ENCODE measurements around the gene IMP4. TPM values are rescaled to one million over a fixed set of nuclear protein-coding genes. Genes with fewer than 3 reads are reported as not detected.

IMP4 gene
- total RNA-seq, 2 donors from 2014 or later, result 50.6 to 117 TPM

- no peak for DNase-seq
- H3K9me3 ChIP-seq, result no peaks in the 10 kb centered on the region
- intact Hi-C loops (cut with DNase I), result no loop called here
- H3K4me1 ChIP-seq, result no peaks in the 10 kb centered on the region
- no peak overlapping the region for H3K27ac ChIP-seq
- no peaks in the 10 kb centered on the region for H3K27me3 ChIP-seq
- H3K4me3 ChIP-seq, result no peak overlapping the region
- H3K36me3 ChIP-seq, result no peaks in the 10 kb centered on the region
- no peak overlapping the region for H3K9ac ChIP-seq (ENCODE audit: low read depth in 2 of 2, low read length in 2 of 2)
- TF ChIP-seq, protein P1, sequence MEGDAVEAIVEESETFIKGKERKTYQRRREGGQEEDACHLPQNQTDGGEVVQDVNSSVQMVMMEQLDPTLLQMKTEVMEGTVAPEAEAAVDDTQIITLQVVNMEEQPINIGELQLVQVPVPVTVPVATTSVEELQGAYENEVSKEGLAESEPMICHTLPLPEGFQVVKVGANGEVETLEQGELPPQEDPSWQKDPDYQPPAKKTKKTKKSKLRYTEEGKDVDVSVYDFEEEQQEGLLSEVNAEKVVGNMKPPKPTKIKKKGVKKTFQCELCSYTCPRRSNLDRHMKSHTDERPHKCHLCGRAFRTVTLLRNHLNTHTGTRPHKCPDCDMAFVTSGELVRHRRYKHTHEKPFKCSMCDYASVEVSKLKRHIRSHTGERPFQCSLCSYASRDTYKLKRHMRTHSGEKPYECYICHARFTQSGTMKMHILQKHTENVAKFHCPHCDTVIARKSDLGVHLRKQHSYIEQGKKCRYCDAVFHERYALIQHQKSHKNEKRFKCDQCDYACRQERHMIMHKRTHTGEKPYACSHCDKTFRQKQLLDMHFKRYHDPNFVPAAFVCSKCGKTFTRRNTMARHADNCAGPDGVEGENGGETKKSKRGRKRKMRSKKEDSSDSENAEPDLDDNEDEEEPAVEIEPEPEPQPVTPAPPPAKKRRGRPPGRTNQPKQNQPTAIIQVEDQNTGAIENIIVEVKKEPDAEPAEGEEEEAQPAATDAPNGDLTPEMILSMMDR (IDR thresholded peaks at IDR 0.05), result no peak
These were observed 23.3 kb downstream of the IMP4 start for GRCh38 chr2:130365963-130366362.

GRCh38 chr2:130366720-130367119, 24.0 kb downstream of the IMP4 start:
- Histone ChIP-seq H3K27me3 (no peaks in the 10 kb centered on the region), H3K36me3 (no peaks in the 10 kb centered on the region), H3K9me3 (no peaks in the 10 kb centered on the region), H3K4me1 (no peaks in the 10 kb centered on the region), H3K27ac (no peak overlapping the region), H3K4me3 (no peak overlapping the region), H3K9ac (ENCODE audit: low read depth in 2 of 2, low read length in 2 of 2) (no peak overlapping the region)
- TF ChIP-seq, protein P1 (IDR thresholded peaks at IDR 0.05), result no peak
- intact Hi-C loops (cut with DNase I), result no loop called here
- DNase-seq, result no peak

GRCh38 chr2:130368786-130369185, 26.1 kb downstream of the IMP4 start:
- TF ChIP-seq, protein P1 (IDR thresholded peaks at IDR 0.05), result no peak
- Histone ChIP-seq H3K27ac (no peak overlapping the region), H3K27me3 (no peaks in the 10 kb centered on the region), H3K9ac (ENCODE audit: low read depth in 2 of 2, low read length in 2 of 2) (no peak overlapping the region), H3K36me3 (no peaks in the 10 kb centered on the region), H3K9me3 (no peaks in the 10 kb centered on the region), H3K4me3 (no peak overlapping the region), H3K4me1 (no peaks in the 10 kb centered on the region)
- no peak for DNase-seq
- intact Hi-C loops (cut with DNase I), result no loop called here

GRCh38 chr2:130369311-130369964, 26.7 kb downstream of the IMP4 start:
- no peaks in the 10 kb centered on the region for H3K36me3 ChIP-seq
- no peak overlapping the region for H3K9ac ChIP-seq (ENCODE audit: low read depth in 2 of 2, low read length in 2 of 2)
- TF ChIP-seq, protein P1 (IDR thresholded peaks at IDR 0.05), result no peak
- no peaks in the 10 kb centered on the region for H3K27me3 ChIP-seq
- H3K4me3 ChIP-seq, result no peak overlapping the region
- no peak for DNase-seq
- intact Hi-C loops (cut with DNase I), result no loop called here
- H3K27ac ChIP-seq, result no peak overlapping the region
- H3K9me3 ChIP-seq, result no peaks in the 10 kb centered on the region
- H3K4me1 ChIP-seq, result no peaks in the 10 kb centered on the region

- no peaks in the 10 kb centered on the region for H3K9me3 ChIP-seq
- intact Hi-C loops (cut with DNase I), result no loop called here
- DNase-seq, result no peak
- no peaks in the 10 kb centered on the region for H3K4me1 ChIP-seq
- H3K36me3 ChIP-seq, result no peaks in the 10 kb centered on the region
- TF ChIP-seq, protein P1 (IDR thresholded peaks at IDR 0.05), result no peak
- no peaks in the 10 kb centered on the region for H3K27me3 ChIP-seq
- no peak overlapping the region for H3K27ac ChIP-seq
- no peak overlapping the region for H3K4me3 ChIP-seq
- no peak overlapping the region for H3K9ac ChIP-seq (ENCODE audit: low read depth in 2 of 2, low read length in 2 of 2)
These were observed 27.3 kb downstream of the IMP4 start for GRCh38 chr2:130369965-130370341.

Data from colonic mucosa (tissue), 4 donors.